ENCODE measurements around the gene MCU.
"Not testable (repeated sequence)": the region's sequence is repeated elsewhere in the genome, so short reads cannot be mapped to it uniquely, and the experiment has no call there.

The MCU gene, protein sequence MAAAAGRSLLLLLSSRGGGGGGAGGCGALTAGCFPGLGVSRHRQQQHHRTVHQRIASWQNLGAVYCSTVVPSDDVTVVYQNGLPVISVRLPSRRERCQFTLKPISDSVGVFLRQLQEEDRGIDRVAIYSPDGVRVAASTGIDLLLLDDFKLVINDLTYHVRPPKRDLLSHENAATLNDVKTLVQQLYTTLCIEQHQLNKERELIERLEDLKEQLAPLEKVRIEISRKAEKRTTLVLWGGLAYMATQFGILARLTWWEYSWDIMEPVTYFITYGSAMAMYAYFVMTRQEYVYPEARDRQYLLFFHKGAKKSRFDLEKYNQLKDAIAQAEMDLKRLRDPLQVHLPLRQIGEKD

DNA sequence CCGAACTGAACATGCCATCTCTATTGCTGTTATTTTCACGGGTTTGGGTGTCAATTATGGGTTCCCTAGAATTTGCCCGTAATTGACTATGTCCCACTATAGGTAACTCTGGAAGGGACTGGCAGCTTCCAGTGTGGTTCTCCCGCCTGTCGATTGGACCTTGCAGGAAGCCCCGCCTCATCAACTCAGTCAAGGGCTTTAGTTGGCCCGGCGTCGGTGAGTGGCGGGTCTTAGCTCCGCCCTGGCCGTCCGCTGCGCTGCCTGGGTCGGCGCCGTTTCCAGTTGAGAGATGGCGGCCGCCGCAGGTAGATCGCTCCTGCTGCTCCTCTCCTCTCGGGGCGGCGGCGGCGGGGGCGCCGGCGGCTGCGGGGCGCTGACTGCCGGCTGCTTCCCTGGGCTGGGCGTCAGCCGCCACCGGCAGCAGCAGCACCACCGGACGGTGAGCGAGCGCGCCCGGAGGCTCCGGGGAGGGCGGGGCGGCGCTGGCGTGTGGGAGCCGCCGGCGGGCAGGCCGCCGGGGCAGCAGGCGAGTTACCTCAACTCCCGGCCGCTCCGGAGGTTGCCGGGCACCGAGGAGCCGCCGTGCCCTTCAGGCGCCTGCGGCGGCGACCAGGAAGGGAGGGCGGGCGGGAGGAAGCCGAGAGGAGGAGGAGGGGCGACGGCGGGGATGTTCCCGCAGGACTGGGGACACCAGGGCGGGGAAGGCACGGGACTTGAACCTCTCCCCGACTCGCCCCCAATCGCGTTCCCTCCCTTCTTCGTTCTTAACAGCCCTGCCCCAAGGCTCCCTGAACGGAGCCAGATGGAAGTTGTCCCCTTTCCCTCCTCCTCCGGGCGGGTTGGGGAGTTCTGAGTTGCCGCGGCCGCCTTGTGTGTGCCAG is at the start of gene MCU:
MCU (plus strand) TSS at position 281 of the 881 bp plus-strand sequence; CDS start at position 290, 9 bp downstream.
- peak; percentile 89 for DNase-seq

DNA sequence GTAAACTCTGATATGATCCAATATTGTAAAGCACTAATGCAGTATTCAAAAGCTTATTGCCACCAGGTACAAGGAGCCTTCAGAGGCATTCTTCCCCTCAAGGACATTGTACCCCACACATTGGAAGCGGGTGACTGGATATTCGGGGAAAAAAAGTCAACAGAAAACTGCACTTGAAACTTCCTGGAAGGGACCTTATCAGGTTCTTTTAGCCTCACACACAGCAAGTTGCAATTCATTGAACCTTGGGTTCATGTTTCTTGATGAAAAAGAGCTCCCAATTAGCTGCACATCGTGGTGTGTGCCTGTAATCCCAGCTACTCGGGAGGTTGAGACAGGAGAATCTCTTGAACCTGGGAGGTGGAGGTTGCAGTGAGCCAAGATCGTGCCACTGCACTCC is 49.6 kb upstream of the MCU start:
- DNase-seq, result no peak

DNA sequence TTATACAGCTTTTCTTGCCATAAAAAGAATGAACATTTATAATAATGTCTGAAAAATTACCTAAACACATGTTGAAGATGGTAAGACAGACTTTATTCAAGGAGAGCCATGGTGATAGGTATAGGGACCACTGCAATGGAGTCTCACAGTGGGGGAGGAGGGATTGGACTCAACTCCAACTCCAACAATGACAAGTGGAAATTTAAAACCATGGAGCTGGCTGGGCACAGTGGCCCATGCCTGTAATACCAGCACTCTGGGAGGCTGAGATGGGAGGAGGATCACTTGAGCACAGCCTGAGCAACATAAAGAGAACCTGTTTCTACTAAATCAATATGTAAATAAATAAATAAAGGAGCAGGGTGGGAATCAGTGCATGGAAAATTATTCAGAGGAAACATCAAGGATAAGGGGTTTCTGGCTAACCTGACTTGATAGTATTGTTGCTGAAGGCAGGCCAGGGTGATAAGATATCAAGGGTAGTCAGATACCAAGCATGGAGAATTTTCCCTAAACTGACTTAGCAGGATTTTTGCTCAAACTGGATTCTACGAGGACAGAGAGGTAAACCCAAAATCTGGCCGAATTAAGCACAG is 46.6 kb upstream of the MCU start:
- DNase-seq, result no peak

DNA sequence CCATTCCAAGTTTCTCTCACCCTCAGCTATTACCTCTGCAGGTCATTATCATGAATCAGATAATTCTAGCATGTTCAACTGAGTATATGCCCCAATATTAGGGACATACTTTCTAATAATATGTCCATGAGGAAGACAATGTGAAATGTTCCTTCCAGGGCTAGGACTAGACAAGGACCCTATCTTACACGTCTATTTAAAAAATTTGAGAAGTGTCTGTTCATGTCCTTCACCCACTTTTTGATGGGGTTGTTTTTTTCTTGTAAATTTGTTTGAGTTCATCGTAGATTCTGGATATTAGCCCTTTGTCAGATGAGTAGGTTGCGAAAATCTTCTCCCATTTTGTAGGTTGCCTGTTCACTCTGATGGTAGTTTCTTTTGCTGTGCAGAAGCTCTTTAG is 45.0 kb upstream of the MCU start:
- DNase-seq, result not testable (repeated sequence)

DNA sequence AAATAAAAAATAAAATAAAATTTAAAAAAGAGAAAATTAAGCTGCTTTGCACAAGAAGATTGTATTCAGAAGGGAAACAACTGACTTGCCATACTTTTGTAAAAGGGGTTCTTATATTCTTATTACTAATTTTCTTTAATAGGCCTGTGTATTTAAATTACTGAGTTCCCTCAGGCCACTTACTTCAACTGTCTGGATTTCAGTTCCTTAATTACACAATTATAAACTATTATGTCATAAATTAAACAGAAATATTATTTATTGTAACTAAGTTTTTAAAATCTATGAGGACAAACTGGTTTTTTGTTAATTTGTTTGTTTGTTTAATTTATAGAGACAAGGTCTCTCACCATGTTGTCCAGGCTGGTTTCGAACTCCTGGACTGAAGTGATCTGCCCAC is 43.6 kb upstream of the MCU start:
- DNase-seq, result no peak

DNA sequence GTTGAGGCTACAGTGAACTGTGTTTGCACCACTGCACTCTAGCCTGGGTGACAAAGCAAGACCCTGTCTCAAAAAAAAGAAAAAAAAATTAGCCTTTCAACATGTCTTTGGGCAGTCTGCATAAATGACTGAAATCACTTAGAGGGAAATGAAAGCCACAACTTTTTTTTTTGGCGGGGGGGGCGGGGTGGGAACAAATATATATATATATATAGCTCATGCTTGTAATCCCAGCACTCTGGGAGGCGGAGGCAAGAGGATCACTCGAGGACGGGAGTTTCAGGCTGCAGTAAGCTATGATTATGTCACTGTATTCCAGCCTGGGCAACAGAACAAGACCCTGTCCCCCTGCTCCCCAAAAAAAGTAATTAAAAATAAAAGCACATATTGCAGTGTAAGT is 42.7 kb upstream of the MCU start:
- DNase-seq, result no peak

DNA sequence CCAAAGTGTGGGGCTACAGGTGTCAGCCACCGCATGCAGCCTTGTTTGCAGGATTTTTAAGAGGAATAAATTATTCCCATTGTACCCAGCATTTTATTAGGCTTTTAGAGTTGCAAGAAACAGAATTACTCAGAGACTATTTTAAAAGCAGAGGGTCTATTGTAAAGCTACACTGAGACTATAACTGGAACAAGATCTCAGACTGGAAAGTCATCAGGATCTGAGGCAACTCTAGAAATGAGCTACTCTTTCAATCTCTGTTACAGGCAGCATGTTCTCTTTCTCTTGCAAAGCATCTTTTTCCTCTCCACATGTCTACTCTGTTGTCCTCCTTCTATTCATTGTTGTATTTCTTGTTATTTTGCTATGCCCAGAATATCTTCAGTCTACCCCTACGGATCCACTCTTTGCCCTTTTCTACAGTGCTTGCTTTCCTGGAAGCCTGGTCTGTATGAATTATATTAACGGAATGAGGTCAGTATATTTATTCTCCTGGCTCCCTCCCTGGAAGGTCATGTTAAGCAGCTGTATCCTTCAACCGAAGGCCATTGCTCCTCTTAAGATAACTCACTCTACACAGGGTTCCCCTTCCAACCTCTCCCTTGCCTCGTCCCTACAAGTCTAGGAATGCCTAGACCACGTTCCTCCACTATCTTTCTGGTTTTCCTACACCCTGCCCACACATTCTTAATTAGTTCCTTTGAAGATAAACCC is 38.4 kb upstream of the MCU start:
- DNase-seq, result no peak

DNA sequence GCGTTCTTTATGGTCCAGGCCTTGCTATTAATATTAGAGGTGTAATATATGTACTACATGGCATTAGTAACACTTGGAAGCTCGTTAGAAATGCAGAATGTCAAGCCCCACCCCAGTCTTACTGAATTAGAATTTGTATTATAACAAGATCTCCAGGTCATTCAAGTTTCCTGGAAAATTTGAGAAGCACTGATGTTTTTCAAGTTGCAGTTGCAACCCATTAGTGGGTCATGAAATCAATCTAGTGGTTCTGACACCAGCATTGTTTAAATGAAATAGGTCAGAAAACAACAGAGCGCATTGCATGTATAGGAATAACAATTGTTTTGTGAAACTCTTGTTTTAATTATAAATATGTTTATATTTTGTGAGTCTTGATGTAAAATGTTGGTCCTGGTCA is 37.2 kb upstream of the MCU start:
- DNase-seq, result no peak

DNA sequence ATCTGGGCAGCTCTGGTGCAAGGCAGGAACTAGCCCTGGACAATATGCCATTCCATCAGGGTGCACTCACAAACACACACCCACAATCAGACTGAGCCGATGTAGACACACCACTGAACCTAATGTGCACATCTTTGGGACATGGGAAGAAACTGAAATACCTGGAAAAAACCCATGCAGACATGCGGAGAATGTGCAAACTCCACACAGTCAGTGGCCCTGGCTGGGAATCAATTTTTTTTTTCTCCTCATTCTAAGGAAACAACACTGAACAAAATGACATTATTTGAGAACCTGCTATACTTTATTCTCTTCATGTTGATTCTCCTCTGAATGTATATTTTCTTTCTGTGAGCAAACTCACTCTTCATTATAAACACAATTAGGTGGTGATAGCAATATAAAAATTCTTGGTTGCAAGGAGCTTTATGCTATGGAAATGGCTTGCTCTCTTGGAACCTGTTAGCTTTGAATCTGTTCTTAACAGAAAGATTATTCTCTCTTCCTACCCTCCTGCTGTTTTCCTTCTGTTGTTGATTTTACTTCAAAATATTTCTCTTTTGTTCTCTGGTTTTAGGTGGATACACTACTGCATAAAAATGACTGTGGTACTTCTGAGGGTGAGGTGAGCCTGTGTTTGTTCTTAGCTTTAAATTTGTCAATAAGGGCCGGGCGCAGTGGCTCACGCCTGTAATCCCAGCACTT is 33.1 kb upstream of the MCU start:
- no peak for DNase-seq

DNA sequence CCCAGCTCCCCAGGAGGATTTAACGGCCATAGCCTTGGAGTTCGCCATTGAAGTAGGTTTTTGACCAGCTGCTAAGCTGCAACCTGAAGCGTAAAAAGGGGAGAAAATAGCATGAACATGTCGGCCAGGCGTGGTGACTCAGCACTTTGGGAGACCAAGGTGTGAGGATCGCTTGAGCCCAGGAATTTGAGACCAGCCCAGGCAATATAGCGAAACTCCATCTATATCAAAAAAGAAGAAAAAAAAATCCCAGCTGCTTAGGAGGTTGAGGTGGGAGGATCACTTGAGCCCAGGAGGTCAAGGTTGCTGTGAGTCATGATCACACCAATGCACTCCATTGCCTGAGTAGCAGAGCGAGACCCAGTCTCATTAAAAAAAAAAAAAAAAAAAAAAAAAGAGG is 32.2 kb upstream of the MCU start:
- no peak for DNase-seq

DNA sequence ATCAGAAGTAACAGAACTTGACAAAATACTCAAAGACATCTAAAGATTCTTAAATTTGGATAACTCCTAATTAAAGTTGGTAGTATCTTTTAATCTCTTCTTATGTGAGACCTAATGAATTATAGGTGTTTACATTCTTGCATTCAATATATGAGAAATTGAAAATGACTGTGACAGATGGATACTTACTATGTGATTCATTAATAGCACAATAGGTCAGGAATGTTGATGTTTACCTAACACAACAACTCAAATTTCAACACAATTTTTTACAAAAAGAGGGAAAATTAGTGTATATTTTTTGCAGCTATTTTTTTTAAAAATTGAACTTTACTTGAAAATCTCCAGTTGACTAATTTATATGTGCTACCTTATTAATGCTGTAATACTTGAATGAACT is 31.7 kb upstream of the MCU start:
- DNase-seq, result no peak

DNA sequence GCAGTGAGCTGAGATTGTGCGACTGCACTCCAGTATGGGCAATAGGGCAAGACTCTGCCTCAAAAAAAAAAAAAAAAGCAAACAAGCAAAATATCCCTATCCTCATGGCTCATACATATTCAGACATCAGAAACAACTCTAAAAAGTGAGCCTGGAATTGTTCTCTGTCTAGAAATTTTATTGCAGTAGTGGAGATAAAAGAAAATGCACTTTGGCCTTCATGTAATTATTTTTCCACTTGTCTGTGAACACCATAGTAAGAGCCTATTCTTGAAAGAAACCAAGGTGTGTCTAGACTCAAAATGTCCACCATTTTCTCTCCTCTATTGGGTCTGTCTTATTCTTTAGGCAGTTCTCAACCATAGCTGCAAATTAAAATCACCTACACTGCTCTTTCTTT is 30.5 kb upstream of the MCU start:
- no peak for DNase-seq

DNA sequence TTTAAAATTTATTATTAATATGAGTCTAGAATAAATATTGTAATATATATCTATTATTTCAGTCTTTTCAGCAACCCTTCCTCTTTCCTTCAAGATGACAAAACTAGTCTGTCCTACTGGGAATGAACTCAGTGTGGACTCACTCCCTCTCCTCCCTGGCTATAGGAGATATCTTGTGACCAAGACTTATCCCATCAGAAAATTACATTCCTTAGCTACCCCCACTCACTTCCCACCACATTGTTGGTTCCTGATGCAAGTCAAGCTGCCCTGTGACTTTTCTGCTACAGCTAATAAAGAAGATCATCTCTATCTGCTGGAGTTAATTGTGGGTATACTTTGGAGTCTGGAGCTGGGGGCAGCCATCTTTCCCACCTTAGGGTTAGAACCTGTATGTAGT is 28.0 kb upstream of the MCU start:
- DNase-seq, result no peak

DNA sequence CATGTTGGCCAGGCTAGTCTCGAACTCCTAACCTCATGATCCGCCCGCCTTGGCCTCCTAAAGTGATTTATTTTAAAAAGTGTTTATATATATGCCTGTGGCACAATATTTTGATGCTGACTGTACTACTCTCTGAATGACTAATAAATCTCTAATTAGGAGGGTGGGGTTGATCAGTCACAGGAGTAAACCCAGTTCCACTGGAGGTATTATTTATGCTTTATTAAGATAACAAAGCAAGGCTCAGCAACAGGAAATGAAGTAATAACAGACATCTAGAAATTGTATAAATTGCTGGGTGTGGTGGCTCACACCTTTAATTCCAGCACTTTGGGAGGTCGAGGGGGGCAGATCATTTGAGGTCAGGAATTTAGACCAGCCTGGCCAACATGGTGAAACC is 26.0 kb upstream of the MCU start:
- DNase-seq, result no peak

DNA sequence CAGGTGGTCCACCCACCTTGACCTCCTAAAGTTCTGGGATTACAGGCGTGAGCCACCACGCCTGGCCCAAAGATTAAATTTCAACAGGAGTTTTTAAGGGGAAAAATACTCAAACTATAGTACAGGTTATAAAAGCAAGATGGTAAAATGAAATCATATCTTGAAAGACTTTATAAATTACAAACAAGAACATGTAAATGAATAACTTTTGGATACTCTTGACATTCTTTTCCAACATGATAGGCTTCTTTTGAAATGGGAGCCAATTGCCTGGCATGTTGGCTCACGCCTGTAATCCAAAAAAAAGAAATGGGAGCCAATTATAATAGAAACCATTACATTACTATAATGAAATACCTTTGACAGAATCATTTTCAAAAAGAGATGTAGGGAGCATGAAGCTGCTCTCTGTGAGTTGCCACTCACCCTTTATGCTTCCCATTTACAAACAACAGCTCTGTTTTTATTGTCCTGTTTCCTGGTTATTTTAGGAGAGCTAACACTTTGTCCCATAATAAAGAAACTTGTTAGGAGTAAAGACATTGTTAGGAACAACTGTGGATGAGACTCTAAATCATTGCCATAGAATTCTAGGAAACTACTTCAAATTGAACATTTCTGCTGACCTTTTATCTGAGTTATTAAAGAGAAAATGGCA is 24.6 kb upstream of the MCU start:
- DNase-seq, result no peak

DNA sequence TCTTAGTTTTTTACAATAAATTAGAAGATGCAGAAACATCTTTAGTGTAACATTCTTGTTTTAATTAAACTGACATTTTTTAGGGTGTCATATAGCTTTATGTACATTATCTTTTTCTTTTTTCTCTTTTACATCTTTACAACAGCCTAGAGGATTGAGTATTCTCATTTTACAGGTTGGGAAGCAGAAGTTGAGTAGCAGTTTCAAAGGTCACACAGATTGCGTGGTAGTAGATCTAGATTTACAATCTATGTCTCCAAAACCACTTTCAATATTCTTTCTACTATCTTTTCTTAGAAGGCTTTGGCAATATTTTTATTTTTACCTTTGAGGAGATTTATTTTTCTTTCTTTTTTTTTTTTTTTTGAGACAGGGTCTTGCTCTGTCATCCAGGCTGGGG is 18.7 kb upstream of the MCU start:
- no peak for DNase-seq

DNA sequence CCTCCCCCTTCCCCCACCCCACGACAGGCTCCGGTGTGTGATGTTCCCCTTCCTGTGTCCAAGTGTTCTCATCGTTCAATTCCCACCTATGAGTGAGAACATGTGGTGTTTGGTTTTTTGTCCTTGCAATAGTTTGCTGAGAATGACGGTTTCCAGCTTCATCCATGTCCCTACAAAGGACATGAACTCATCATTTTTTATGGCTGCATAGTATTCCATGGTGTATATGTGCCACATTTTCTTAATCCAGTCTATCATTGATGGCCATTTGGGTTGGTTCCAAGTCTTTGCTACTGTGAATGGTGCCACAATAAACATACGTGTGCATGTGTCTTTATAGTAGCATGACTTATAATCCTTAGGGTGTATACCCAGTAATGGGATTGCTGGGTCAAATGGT is 17.8 kb upstream of the MCU start:
- DNase-seq, result not testable (repeated sequence)

DNA sequence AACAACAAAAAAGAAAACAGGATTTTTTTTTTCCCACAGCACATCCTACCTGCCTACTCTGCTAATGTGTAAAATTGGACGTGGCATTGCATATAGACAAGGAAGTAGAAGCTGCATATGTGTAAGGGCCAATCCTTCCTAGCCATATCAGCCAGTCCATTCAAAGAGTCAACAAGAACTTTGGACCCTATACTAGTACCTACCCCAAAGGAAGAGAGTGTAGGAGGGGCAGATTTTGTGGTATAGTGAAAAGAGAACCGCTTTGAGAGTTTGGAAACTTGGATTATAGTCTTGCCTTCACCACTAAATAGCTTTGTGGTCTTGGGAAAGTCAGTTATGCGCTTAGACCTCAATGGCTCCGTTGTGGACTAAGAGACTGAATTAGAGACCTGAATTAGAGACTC is 12.1 kb upstream of the MCU start:
- no peak for DNase-seq

DNA sequence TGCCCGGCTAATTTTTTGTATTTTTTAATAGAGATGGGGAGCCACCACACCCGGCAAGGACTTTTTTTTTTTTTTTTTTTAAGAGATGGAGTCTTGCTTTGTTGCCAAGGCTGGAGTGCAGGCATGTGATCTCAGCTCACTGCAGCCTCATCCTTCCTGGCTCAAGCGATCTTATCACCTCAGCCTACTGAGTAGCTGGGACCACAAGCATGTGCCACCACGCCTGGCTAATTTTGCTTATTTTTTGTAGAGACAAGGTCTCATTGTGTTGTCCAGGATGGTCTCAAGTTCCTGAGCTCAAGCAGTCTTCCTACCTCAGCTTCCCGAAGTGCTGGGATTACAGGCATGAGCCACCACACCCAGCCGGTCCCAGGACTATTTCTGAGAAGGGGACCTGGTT is 9.3 kb upstream of the MCU start:
- peak; percentile 67 for DNase-seq

DNA sequence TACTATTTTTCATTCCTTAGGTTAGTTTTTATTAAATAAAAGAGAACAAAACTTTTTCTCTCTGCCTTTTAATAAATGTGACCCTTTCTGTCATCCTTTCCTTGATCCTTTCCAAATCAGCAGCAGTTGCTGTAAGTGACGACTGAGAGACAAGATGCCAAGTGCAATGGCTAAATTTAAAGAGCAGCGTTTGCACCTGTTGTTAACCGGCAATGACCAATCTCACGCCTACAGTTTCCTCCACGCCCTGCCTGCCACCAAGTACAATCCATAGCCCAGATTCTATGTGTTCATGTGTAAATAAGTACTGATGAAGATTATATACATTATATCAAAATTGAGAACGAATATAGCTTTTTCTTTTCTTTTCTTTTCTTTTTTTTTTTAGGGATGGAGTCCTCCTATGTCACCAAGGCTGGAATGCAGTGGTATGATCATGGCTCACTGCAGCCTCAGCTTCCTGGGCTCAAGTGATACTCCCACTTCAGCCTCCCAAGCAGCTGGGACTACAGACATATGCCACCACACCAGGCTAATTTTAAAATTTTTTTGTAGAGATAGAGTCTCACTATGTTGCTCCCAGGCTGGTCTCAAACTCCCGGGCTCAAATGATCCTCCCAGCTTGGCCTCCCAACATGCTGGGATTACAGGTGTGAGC is 6.5 kb upstream of the MCU start:
- DNase-seq, result no peak

DNA sequence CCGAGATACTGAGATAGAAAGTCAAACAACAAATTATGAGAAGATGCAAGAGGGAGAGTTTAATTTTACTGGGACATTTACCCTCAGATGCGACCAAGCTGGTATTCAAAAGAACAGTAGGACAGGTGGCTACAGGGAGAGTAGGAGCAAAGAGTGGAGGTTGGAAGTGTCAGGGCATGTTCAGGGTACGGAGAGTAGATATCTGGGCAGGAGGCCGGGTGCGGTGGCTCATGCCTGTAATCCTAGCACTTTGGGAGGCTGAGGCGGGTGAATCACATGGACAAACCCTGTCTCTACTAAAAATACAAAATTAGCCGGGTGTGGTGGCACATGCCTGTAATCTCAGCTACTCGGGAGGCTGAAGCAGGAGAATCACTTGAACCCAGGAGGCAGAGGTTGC is 5.5 kb upstream of the MCU start:
- not testable (repeated sequence) for DNase-seq

DNA sequence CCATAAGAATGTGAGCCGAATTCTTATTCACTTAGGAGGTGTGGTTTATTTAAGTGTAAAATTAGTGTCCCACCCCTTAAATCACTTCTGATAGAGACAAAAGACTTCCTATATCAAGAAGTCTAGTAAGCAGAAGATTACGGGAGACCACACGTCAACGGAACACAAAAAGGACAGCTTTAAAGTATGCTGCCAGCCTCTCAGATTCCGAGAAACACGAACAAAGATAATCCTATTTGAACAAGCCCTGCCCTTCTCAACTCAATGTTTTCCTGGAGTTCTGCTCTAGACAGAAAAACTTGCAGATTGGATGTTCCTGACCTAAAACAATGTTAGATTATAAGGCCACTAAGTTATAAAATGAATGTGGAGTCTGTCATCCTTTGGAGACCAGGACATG is 4.9 kb upstream of the MCU start:
- DNase-seq, result no peak

Measured in GF-D8 (cell line).